Activated CD4-positive, alpha-beta memory T cell treated with anti-CD3 and anti-CD28 coated beads for 36 hours (primary cell): ENCODE results near the gene NCOR1. TPM values are rescaled to one million over a fixed set of nuclear protein-coding genes. Genes with fewer than 3 reads are reported as not detected.
A peak's percentile ranks its signal among the peaks of the same experiment; 100 is the strongest.
"Not testable (repeated sequence)": the region's sequence is repeated elsewhere in the genome, so short reads cannot be mapped to it uniquely, and the experiment has no call there.

Experiments used
- CTCF ChIA-PET: fragments of 350-600 bp; sonication (Branson Sonifier 250); formaldehyde crosslinking; loops from one replicate; lab custom pipeline; 2021; ENCODE audit warnings: antibody characterized with exemption, inconsistent platforms; lab: Charles Lee
- POLR2A ChIA-PET: fragments of 350-600 bp; sonication (Branson Sonifier 250); formaldehyde crosslinking; loops from one replicate; lab custom pipeline; 2021; ENCODE audit warnings: antibody characterized with exemption; lab: Charles Lee
- DNase-seq: peaks from one replicate; pipeline ENCODE4 v3.0.0-alpha.2; 2020
- H3K27ac Mint-ChIP-seq: one replicate; pipeline ENCODE4 v1.8.0; 2021; ENCODE audit warnings: mixed read lengths
- H3K27me3 Mint-ChIP-seq: one replicate; pipeline ENCODE4 v1.8.0; 2021; ENCODE audit warnings: mixed read lengths
- H3K36me3 Mint-ChIP-seq: one replicate; pipeline ENCODE4 v1.8.0; 2021; ENCODE audit warnings: mixed read lengths
- H3K4me1 Mint-ChIP-seq: one replicate; pipeline ENCODE4 v1.8.0; 2021; ENCODE audit warnings: low read depth, mixed read lengths
- H3K4me3 Mint-ChIP-seq: one replicate; pipeline ENCODE4 v1.8.0; 2021; ENCODE audit warnings: mild to moderate bottlenecking, mixed read lengths
- H3K9me3 Mint-ChIP-seq: one replicate; pipeline ENCODE4 v1.8.0; 2021; ENCODE audit warnings: mixed read lengths
- intact Hi-C: fragments of 100-400 bp; cut with micrococcal nuclease; formaldehyde crosslinking; loops from one replicate; pipeline ENCODE4 v1.15.1; 2023
- total RNA-seq, 2 experiments: library from RNA; stranded (reverse); gene quantifications; one replicate each; pipeline ENCODE4 v1.2.3, GENCODE V29; 2021

NCOR1 gene
- total RNA-seq, 2 experiments from 2014 or later = 104 to 112 TPM

DNA sequence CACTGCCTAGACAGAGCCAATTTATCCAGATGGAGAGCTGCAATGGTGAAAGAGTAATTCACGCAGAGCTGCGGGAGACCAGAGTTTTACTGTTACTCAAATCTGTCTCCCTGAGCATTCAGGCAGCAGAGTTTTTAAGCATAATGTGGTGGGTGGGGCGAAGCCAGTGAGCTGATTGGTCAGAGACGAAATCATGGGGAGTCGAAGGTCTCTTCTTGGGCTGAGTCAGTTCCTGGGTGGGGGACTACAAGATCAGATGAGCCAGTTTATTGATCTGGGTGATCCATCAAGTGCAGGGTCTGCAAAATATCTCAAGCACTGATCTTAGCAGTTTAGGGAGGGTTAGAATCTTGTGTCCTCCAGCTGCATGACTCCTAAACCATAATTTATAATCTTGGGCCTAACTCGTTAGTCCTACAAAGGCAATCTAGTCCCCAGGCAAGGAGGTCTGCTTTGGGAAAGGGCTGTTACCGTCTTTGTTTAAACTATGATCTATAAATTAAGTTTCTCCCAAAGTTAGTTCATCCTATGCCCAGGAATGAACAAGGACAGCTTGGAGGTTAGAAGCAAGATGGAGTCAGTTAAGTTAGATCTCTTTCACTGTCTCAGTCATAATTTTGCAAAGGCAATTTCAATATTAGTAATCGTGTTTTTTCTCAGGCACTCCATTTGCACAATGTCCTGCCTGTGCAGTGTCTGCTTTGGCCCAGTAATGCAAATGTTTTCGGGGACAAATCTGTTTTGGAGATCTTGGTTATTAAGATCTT is 28.6 kb upstream of the NCOR1 start:
- intact Hi-C loops = no loop called here
- H3K9me3 Mint-ChIP-seq = no peaks in the 10 kb centered on the region
- ChIA-PET POLR2A (no interaction called here), CTCF (no interaction called here)
- peaks cover 12% of the 10 kb centered on the region for H3K4me1 Mint-ChIP-seq
- DNase-seq = peak; percentile 55
- no peak overlapping the region for H3K4me3 Mint-ChIP-seq
- no peaks in the 10 kb centered on the region for H3K27me3 Mint-ChIP-seq
- H3K27ac Mint-ChIP-seq = peak overlapping the region; percentile 9
- H3K36me3 Mint-ChIP-seq = peaks cover 12% of the 10 kb centered on the region

DNA sequence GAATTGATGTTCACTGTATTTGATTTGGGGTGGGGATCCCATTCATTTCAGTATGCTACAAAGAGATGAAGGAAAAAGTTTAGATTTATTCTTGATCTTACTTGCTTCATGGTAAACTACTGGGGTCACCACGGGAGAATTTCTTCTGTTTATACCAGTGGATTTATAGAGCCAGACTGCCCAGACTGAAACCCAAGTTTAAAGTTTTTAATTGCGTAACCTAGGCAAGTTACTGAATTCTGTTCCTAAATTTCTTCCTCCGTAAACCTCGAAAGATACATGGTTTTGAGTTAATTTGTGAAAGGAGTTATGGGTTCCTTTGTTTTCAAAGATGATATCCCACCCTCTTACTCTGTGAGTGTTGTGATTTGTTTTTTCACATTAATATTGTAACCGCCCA is 28.1 kb upstream of the NCOR1 start:
- Mint-ChIP-seq H3K4me3 (no peak overlapping the region), H3K4me1 (peaks cover 12% of the 10 kb centered on the region), H3K27me3 (no peaks in the 10 kb centered on the region), H3K27ac (no peak overlapping the region), H3K9me3 (no peaks in the 10 kb centered on the region), H3K36me3 (peaks cover 8% of the 10 kb centered on the region)
- CTCF ChIA-PET = no interaction called here
- no peak for DNase-seq
- POLR2A ChIA-PET = no interaction called here
- intact Hi-C loops = no loop called here

DNA sequence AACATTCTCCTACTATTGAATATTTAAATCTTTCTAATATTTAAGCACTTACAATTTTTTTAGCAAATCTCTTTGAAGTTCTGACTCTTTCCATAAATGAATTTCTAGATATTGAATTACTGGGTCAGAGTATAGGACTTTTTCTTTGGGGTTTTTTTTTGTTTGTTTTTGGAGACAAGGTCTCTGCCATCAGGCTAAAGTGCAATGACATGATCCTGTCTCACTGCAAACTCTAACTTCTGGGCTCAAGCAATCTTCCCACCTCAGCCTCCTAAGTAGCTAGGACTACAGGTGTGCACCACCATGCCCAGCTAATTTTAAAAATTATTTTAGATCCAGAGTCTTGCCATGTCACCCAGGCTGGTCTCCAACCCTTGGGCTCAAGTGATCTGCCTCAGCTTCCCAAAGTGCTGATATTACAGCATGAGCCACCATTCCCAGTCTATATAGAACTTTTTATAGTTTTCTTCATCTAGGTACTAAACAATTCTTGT is 26.6 kb upstream of the NCOR1 start:
- intact Hi-C loops = no loop called here

DNA sequence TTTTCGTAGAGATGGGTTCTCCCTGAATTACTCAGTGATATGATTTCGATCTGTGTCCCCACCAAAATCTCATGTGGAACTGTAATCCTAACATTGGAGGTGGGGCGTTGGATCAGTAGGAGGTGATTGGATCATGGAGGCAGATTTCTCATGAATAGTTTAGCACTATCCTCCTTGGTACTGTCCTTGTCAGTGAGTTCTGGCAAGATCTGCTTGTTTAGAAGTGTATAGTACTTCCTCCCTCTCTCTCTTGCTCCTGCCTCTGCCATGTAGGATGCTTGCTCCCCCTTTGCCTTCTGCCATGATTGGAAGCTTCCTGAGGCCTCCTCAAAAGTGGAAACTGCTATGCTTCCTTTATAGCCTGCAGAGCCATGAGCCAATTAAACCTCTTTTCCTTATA is 24.6 kb upstream of the NCOR1 start:
- ChIA-PET POLR2A (no interaction called here), CTCF (no interaction called here)
- H3K4me3 Mint-ChIP-seq = no peak overlapping the region
- H3K9me3 Mint-ChIP-seq = no peaks in the 10 kb centered on the region
- peaks cover 6% of the 10 kb centered on the region for H3K36me3 Mint-ChIP-seq
- H3K4me1 Mint-ChIP-seq = peaks cover 12% of the 10 kb centered on the region
- H3K27ac Mint-ChIP-seq = no peak overlapping the region
- intact Hi-C loops = no loop called here
- H3K27me3 Mint-ChIP-seq = no peaks in the 10 kb centered on the region
- DNase-seq = no peak

More for the DNA sequence above, 26.6 kb upstream of the NCOR1 start:
- ChIA-PET CTCF (no interaction called here), POLR2A (no interaction called here)
- no peaks in the 10 kb centered on the region for H3K9me3 Mint-ChIP-seq
- no peak overlapping the region for H3K27ac Mint-ChIP-seq
- no peak for DNase-seq
- no peaks in the 10 kb centered on the region for H3K27me3 Mint-ChIP-seq
- H3K4me1 Mint-ChIP-seq = peaks cover 12% of the 10 kb centered on the region
- H3K4me3 Mint-ChIP-seq = no peak overlapping the region
- H3K36me3 Mint-ChIP-seq = peaks cover 6% of the 10 kb centered on the region

DNA sequence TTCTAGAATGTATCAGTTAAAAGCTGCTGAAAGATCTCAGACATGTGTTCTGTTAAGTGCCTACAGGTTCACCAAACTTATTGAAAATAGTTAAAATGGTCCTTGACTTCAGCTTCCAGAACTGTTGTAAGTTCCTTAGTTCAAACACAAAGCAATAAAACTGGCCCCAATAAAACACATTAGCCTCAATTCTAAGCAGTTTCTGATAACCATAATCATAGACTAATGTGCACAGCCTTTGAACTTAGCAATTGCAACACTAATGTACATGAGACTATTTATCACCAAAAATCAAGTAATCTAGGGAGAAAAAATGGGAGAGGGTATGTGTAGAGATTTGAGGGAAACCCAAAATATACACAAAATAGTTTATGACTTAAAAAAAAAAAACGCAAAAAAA is 17.1 kb upstream of the NCOR1 start:
- peaks cover 3% of the 10 kb centered on the region for H3K36me3 Mint-ChIP-seq
- no peak overlapping the region for H3K4me3 Mint-ChIP-seq
- ChIA-PET CTCF (no interaction called here), POLR2A (no interaction called here)
- peaks cover 19% of the 10 kb centered on the region for H3K4me1 Mint-ChIP-seq
- no peaks in the 10 kb centered on the region for H3K27me3 Mint-ChIP-seq
- H3K9me3 Mint-ChIP-seq = no peaks in the 10 kb centered on the region
- DNase-seq = no peak
- H3K27ac Mint-ChIP-seq = no peak overlapping the region
- intact Hi-C loops = no loop called here

DNA sequence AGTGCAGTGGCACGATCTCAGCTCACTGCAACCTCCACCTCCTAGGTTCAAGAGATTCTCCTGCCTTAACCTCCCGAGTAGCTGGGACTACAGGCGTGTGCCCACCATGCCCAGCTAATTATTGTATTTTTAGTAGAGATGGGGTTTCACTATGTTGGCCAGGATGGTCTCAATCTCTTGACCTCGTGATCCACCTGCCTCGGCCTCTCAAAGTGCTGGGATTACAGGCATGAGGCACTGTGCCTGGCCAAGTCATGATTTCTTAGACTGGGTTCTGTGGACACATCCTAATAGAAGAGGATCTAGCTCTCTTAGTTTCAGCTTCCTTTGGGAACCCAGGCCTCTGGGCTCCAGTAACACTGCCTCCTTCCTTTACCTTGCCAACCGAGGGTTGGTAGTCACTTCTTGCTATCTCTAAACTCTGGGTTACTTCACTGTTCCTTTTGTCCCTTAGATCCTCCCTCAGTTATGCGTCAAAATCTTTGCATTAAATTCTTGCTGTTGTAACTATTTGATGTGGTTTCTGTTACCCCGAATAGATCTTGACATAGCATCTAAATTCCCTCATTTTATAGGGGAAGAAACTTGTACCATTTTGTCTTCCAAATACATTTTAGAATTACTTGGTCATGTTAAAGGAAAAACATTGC is 14.7 kb upstream of the NCOR1 start:
- intact Hi-C loops = loop anchor here (1.0 kb wide), 4 partner anchors 13 to 208 kb away; partner anchors contain the start of gene PIGL
- peak overlapping the region; percentile 48 for H3K4me3 Mint-ChIP-seq
- DNase-seq, H3K9me3 Mint-ChIP-seq, H3K27me3 Mint-ChIP-seq, H3K36me3 Mint-ChIP-seq: not testable (repeated sequence)
- H3K27ac Mint-ChIP-seq = peak overlapping the region; percentile 84
- H3K4me1 Mint-ChIP-seq = peaks cover 21% of the 10 kb centered on the region
- ChIA-PET POLR2A (interaction anchor here (1.0 to 1.3 kb wide), 3 partner anchors 13 to 151 kb away, joined by 3 to 7 read pairs (median 4); partner anchors contain the start of genes PIGL and UBB), CTCF (interaction anchor here (1.0 kb wide), 1 partner anchor 56 kb away, joined by 5 read pairs; no protein-coding TSS in a partner anchor)

DNA sequence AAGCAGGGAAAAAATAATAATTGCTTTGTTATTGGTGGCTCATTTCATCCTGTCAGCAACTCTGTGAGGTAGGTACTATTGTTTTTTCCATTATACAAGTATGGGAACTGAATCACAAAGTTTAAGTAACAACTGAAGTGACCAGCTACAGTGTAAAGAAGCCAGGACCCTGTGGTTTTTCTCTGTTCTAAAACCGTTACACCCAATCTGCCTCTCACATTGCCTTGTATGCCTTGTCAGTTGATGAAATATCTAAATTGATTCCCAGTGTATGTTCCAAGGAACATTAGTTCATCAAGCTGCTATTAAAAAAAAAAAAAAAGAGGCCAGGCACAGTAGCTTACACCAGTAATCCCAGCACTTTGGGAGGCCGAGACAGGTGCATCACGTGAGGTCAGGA is 7.1 kb upstream of the NCOR1 start:
- CTCF ChIA-PET = interaction anchor here (1.0 to 1.9 kb wide), 2 partner anchors 131 to 141 kb away, joined by 3 to 5 read pairs; partner anchors contain the start of gene CENPV
- H3K27me3 Mint-ChIP-seq = no peaks in the 10 kb centered on the region
- peaks cover 1% of the 10 kb centered on the region for H3K36me3 Mint-ChIP-seq
- DNase-seq = no peak
- no peaks in the 10 kb centered on the region for H3K9me3 Mint-ChIP-seq
- peaks cover 13% of the 10 kb centered on the region for H3K4me1 Mint-ChIP-seq
- intact Hi-C loops = no loop called here
- POLR2A ChIA-PET = interaction anchor here (0.6 kb wide), 1 partner anchor 9 kb away, joined by 4 read pairs; no protein-coding TSS in a partner anchor
- H3K4me3 Mint-ChIP-seq = no peak overlapping the region
- H3K27ac Mint-ChIP-seq = no peak overlapping the region

DNA sequence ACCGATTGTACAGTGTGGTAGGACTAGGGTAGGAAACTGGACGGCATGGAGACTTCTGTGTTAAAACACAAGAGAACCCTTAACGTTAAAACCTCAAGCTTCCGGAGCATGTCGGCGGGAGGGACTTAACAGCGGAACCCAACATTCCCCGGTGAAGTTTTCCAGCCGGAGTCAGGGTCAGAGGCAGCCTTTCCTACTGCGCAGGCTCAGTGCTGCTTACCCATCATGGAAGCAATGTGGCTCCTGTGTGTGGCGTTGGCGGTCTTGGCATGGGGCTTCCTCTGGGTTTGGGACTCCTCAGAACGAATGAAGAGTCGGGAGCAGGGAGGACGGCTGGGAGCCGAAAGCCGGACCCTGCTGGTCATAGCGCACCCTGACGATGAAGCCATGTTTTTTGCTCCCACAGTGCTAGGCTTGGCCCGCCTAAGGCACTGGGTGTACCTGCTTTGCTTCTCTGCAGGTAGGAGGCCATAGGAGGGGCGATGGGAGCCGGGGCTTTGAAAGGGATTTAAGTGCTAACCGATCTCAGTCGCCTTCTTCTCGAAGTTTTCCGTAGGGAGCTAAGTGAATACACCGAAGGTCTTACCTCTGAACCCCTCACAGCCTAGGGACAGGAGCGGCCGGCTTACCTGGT is 1.8 kb upstream of the NCOR1 start, which contains the start of gene PIGL:
Gene PIGL, plus strand, starts transcription at position 209 of the 634 bp plus-strand sequence. Its CDS starts 17 bp downstream, at position 226.
- ChIA-PET CTCF (interaction anchor here (0.6 to 1.1 kb wide), 4 partner anchors 12 to 147 kb away, joined by 3 to 6 read pairs (median 4); partner anchors contain the start of gene CENPV), POLR2A (interaction anchor here (1.6 kb wide), 1 partner anchor 13 kb away, joined by 7 read pairs; no protein-coding TSS in a partner anchor)
- peak within 1 kb of the TSS; percentile 93 for H3K27ac Mint-ChIP-seq
- no peaks in the 10 kb centered on the region for H3K9me3 Mint-ChIP-seq
- intact Hi-C loops = loop anchor here (1.0 to 10.0 kb wide), 5 partner anchors 12 to 220 kb away; partner anchors contain the start of gene TRPV2
- H3K27me3 Mint-ChIP-seq = no peaks in the 10 kb centered on the region
- peaks cover 35% of the 10 kb centered on the region for H3K4me1 Mint-ChIP-seq
- peak; percentile 93 for DNase-seq
- no peaks in the 10 kb centered on the region for H3K36me3 Mint-ChIP-seq
- H3K4me3 Mint-ChIP-seq = peak within 1 kb of the TSS; percentile 98

DNA sequence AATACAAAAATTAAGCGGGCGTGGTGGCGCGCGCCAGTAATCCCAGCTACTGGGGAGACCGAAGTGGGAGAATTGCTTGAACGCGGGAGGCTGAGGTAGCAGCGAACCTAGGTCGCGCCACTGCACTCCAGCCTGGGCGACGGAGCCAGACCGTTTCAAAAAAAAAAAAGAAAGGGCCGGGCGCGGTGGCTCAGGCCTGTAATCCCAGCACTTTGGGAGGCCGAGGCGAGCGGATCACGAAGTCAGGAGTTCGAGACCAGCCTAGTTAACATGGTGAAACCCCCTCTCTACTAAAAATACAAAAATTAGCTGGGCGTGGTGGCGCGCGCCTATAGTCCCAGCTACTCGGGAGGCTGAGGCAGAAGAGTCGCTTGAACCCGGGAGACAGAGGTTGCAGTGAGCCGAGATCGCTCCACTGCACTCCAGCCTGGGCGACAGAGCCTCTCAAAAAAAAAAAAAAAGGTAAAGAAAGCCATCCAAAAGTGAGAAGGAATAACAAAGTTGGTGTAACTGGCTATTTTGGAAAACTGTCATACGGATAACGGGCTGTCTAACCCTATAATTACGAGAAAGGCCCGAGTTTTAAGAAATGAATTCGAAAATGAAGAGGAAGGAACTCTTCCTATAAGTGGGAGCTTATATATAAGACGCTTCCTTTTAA is 1.1 kb upstream of the NCOR1 start:
- H3K27me3 Mint-ChIP-seq, H3K9me3 Mint-ChIP-seq, DNase-seq, H3K36me3 Mint-ChIP-seq: not testable (repeated sequence)
- CTCF ChIA-PET = interaction anchor here (0.6 to 1.6 kb wide), 4 partner anchors 34 to 147 kb away, joined by 3 to 6 read pairs (median 4); no protein-coding TSS in a partner anchor
- intact Hi-C loops = loop anchor here (1.0 to 10.0 kb wide), 5 partner anchors 13 to 221 kb away; partner anchors contain the start of gene TRPV2
- POLR2A ChIA-PET = interaction anchor here (1.1 to 1.6 kb wide), 2 partner anchors 14 to 165 kb away, joined by 6 to 7 read pairs; partner anchors contain the start of gene UBB
- peaks cover 37% of the 10 kb centered on the region for H3K4me1 Mint-ChIP-seq
- H3K27ac Mint-ChIP-seq = peak overlapping the region; percentile 93
- peak overlapping the region; percentile 98 for H3K4me3 Mint-ChIP-seq

DNA sequence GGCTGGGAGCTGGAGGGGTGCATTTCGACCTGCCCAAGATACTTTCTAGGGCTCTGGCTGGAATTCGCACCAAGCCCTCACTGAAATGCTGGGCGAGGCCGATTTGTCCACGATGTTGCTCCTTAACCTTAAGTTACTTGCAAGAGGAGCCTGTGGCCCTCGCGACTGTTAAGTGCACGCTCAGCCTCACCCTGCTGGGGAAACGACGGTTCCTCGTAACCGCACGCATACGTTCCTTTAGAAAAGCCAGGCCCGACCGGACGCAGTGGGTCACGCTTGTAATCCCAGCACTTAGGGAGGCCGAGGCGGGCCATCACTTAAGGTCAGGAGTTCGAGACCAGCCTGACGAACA is 607 bp upstream of the NCOR1 start:
- POLR2A ChIA-PET = interaction anchor here (0.5 to 1.1 kb wide), 3 partner anchors 149 to 1620 kb away, joined by 3 to 6 read pairs (median 3); partner anchors contain the start of genes SREBF1 and UBB
- DNase-seq = peak; percentile 51
- H3K4me1 Mint-ChIP-seq = peaks cover 40% of the 10 kb centered on the region
- no peaks in the 10 kb centered on the region for H3K9me3 Mint-ChIP-seq
- CTCF ChIA-PET = interaction anchor here (0.6 to 1.6 kb wide), 2 partner anchors 42 to 70 kb away, joined by 4 to 5 read pairs; no protein-coding TSS in a partner anchor
- intact Hi-C loops = loop anchor here (2.0 to 10.0 kb wide), 5 partner anchors 165 to 221 kb away; partner anchors contain the start of genes TRPV2, TTC19, UBB and ZSWIM7
- H3K36me3 Mint-ChIP-seq = no peaks in the 10 kb centered on the region
- peak overlapping the region; percentile 85 for H3K4me3 Mint-ChIP-seq
- no peaks in the 10 kb centered on the region for H3K27me3 Mint-ChIP-seq
- H3K27ac Mint-ChIP-seq = peak overlapping the region; percentile 85

DNA sequence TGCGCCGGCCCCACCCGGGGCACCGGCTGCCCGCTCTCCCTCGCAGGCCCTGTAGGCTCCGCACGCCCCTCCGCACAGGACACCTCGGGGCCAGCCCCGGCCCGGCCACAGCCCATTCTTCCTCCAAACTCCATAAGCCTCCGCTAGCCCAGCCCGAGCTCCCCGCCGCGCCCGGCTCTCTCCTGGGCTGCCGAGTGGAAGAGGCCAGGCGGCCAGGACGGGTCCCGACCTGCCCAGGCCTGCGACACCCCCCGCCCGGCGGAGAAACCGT is 397 bp downstream of the NCOR1 start:
- H3K27me3 Mint-ChIP-seq = no peaks in the 10 kb centered on the region
- no peaks in the 10 kb centered on the region for H3K36me3 Mint-ChIP-seq
- ChIA-PET CTCF (interaction anchor here (0.7 to 1.6 kb wide), 2 partner anchors 71 to 138 kb away, joined by 4 to 5 read pairs; partner anchors contain the start of gene CENPV), POLR2A (interaction anchor here (0.7 to 1.1 kb wide), 2 partner anchors 71 to 148 kb away, joined by 3 to 5 read pairs; no protein-coding TSS in a partner anchor)
- DNase-seq = peak; percentile 51
- H3K4me1 Mint-ChIP-seq = peaks cover 40% of the 10 kb centered on the region
- intact Hi-C loops = loop anchor here (2.0 to 10.0 kb wide), 5 partner anchors 166 to 222 kb away; partner anchors contain the start of genes TRPV2, TTC19, UBB and ZSWIM7
- no peaks in the 10 kb centered on the region for H3K9me3 Mint-ChIP-seq
- peak overlapping the region; percentile 74 for H3K27ac Mint-ChIP-seq
- peak overlapping the region; percentile 85 for H3K4me3 Mint-ChIP-seq
